GM18499 (cell line): ENCODE data around the gene GABRA5.

Experiments used
- ATAC-seq: cut with Tn5 transposase; IDR thresholded peaks from one replicate; pipeline ENCODE4 v1.9.1; 2021; ENCODE audit warnings: moderate number of reproducible peaks; ENCODE audit not compliant: insufficient read depth, unreplicated experiment

The GABRA5 gene

GRCh38 chr15:26901041-26901440 is 34.2 kb downstream of the GABRA5 start:
- no peak for ATAC-seq

DNA sequence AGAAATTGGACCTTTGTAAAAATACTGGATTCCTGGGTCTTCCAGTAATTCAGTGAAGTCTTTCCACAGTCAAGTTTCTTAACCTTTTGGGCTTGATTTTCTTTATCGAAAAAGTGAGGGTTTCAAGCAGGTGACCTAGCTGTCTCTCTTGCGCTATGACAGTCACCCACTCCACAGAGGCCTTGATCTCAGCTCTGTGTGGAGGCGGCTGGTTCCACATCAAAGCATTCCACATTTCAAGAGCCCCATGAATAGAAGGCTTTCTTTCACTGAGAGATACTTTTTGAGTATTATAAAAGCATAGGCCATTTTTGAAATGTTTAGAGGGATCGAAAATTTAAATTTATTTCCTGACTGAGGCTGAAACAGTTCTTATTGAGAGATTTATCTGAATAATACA is 43.9 kb downstream of the GABRA5 start:
- ATAC-seq, result no peak

DNA sequence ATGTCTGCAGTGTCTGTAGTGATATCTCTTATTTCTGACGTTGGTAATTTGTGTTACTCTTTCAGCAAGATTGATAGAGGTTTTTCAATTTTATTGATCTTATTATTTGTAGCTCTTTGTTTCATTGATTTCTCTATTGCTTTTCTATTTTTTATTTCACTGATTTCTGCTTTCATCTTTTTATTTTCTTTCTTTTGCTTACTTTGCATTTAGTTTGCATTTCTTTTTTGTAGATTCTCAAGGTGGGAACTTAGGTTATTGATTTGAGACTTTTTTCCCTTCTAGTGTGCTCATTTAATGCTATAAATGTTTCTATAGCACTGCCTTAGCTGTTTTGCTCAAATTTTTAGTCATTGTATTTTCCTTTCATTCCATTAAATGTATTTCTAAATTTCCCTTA is 54.6 kb downstream of the GABRA5 start:
- no peak for ATAC-seq

- ATAC-seq, result no peak
Measured at GRCh38 chr15:26926081-26926480, 59.2 kb downstream of the GABRA5 start.

DNA sequence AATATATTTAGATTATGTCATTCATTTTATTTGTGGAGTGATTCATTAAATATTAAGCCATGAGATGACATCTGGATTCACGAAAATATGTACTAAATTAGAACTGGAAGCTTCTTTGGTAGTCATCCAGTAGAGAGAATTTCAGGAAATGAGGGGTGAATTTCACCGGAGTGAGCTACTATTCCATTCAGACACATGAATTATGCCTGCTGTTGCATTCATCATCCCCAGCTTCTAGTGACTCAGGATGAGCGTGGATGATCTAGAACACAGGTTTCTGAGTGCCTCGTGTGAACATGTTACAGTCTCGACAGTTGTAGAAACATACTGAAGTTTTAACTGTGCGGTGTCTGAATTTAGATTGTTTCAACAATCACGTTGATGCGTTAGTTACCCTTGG is 61.2 kb downstream of the GABRA5 start:
- no peak for ATAC-seq

- no peak for ATAC-seq
Measured at GRCh38 chr15:26929588-26929987, 62.7 kb downstream of the GABRA5 start.

- ATAC-seq, result no peak
Measured at GRCh38 chr15:26934848-26935247, 68.0 kb downstream of the GABRA5 start.

- no peak for ATAC-seq
Measured at GRCh38 chr15:26935322-26935721, 68.5 kb downstream of the GABRA5 start.

DNA sequence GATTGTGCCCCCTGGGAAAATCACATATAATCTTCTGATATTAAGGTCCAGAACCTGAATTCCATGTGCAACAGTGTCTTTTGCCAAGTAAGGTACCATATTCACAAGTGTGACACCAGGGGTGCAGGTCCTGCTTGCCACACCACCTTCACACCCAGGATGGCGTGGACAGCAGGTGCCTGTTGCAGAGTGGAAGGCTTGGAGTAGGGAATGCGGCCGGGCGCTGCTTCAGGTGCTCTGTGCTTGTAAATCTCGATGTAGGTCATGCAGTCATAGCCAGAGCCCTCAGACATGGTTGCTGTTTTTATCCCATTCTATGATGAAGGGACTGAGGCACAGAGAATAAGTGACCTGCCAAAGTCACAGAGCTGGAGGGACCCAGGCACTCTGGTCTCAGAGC is 69.6 kb downstream of the GABRA5 start:
- ATAC-seq, result no peak

DNA sequence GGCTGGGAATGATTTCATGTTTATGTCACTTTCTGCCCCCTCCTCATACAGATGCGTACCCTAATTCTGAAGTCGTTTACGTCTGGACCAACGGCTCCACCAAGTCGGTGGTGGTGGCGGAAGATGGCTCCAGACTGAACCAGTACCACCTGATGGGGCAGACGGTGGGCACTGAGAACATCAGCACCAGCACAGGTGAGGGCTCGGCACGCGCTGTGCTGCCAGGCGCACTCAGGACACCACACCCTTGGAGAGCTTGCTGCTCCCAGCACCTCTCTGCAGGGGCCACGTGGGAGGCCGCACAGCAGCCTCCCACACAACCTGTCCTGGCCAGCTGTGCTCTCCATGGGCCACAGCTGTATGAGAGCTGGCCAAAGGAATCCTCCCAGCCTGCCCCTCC is 70.3 kb downstream of the GABRA5 start:
- ATAC-seq, result no peak

GRCh38 chr15:26939398-26939797 is 72.5 kb downstream of the GABRA5 start:
- no peak for ATAC-seq

DNA sequence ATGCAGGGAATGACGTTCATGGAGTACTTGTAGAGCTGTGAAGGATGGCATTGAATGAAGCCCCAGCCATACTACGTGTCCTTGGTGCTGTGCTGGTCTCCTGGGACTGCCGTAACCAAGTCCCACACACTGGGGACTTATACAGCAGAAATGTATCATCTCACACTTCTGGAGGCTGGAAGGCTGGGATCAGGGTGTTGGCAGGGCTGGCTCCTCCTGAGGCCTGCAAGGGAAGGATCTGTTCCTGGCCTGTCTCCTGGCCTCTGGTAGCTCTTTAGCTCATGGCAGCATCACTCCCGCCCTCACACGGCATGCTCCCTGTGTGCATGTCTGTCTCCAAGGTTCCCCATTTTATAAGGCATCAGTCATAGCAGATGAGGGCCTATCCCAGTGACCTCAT is 74.6 kb downstream of the GABRA5 start:
- no peak for ATAC-seq

- ATAC-seq, result no peak
Measured at GRCh38 chr15:26943866-26944265, 77.0 kb downstream of the GABRA5 start.

DNA sequence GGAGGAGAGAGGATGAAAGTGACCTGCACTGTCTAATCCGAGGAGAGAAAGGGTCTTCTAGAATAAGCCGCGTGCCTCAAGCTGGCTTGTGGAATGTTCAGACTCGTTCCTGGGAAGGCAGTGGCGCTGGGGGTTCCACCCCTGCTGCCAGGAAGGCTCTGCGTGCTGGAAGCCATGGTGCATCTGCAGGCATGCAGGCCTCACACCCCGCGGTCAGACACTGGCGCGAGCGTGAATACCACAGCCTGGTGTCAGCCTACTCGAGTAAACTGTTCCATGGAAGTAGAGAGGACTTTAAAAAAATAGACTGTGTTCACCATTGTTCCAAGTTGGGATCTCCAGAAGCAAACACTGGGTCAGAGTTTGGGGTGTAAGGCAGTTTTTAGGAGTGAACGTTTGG is 78.2 kb downstream of the GABRA5 start:
- no peak for ATAC-seq

DNA sequence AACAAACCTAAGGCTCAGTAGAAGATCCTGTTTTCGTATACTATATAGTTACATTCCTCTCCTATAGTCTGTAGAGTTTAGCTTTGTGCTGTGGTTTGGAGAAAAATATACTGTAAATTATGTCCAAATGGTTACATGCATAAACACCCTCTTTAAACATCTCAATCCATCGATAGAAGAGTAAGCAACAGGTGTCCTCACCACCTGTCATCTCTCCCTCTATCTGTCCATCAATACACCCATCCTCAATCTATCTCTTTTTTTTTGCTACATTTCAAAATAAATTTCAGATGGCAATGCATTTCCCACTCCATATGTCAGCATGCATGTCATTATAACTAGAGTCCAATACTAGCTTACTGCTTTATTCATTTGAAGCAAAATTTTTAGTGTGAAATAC is 83.1 kb downstream of the GABRA5 start:
- ATAC-seq, result no peak

GRCh38 chr15:26954403-26954802 is 87.5 kb downstream of the GABRA5 start:
- no peak for ATAC-seq

DNA sequence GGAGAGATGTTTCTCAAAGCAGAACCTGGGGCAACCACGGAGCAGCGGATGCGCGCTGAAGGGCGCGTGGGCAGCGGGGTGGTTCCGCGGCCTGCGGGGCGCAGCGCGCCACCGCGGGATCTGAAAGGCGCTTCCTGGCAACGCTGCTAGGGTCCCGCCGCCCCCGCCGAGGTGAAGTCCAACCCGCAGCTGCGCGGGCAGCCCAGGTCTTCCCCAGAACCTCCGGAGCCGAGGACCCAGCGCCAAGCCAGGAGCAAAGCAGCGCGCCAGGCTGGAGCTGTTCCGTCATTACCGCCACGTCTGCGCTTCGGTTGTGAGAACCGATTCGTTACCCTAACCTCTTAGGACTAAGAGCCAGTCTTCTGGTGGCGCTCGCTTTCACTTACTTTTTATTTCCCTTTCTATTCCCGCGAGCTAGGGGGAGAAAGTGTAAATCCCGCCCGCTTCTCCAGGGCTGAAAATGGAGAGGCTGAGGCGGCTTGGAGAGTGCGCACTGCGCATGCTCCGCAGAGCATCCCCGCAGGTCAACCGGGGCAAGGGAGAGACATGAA is 100.9 kb downstream of the GABRA5 start:
- ATAC-seq, result no peak

- ATAC-seq, result no peak
Measured at GRCh38 chr15:26968806-26969205, 101.9 kb downstream of the GABRA5 start.

DNA sequence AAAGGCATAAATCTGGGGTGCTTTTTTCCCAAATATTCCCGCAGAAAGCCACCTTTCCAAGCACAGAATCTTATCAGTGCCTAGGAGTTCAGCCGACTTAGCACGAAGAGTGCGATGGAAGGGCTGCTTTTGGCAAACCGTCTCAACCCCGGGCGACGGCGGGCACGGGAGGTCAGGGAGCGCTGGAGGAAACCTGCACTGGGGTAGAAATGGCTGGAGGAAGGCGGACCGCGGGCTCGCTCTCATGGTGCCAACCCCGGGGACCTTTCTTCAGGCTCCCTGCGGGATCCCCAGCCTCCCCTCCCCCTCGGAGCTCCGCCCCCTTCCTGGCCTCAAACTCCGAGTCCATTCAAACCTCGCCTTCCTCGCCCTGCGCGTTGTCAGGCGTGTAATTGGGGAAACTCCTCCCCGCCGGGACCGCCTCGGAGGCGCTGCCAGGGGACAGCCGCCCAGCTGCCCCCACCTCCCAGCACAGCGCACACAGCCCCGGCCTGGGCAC is 103.9 kb downstream of the GABRA5 start, which contains the start of gene GABRG3:
Gene GABRG3 (plus strand): TSS at position 470 of the 499 bp plus-strand sequence.
- ATAC-seq, result no peak

GRCh38 chr15:26971271-26972018 is 104.6 kb downstream of the GABRA5 start:
- no peak for ATAC-seq

- ATAC-seq, result no peak
Measured at GRCh38 chr15:26972636-26973035, 105.8 kb downstream of the GABRA5 start.
